ENCODE data around the gene GSTA2.
"Not testable (repeated sequence)": the region's sequence is repeated elsewhere in the genome, so short reads cannot be mapped to it uniquely, and the experiment has no call there.

Gene GSTA2

GRCh38 chr6:52718550-52718949 is 44.7 kb downstream of the GSTA2 start:
- H4K12ac ChIP-seq (ENCODE audit: low read depth, low read length), result no peak overlapping the region
- H3K4me2 ChIP-seq (ENCODE audit: low read length), result no peak overlapping the region
- H3K79me2 ChIP-seq (ENCODE audit: control insufficient read depth, insufficient read depth, low read length, poor library complexity), result no peaks in the 10 kb centered on the region
- no peak overlapping the region for H2BK5ac ChIP-seq (ENCODE audit: low read depth, low read length, poor library complexity)
- no peaks in the 10 kb centered on the region for H3K79me1 ChIP-seq (ENCODE audit: low read length)
- H2BK120ac ChIP-seq (ENCODE audit: insufficient read depth, low read length, poor library complexity), result no peak overlapping the region
- no peak overlapping the region for H2BK12ac ChIP-seq (ENCODE audit: low read length)
- no peak overlapping the region for H2AK5ac ChIP-seq (ENCODE audit: low read length)
- no peaks in the 10 kb centered on the region for H3K9me3 ChIP-seq (ENCODE audit: insufficient read depth, low read depth, low read length)
- H4K91ac ChIP-seq (ENCODE audit: low read depth, low read length), result no peak overlapping the region
- no peak for DNase-seq
- H3K4me3 ChIP-seq (ENCODE audit: low read depth, low read length), result no peak overlapping the region
- H4K8ac ChIP-seq (ENCODE audit: low read depth, low read length), result no peak overlapping the region
- no peaks in the 10 kb centered on the region for H3K4me1 ChIP-seq (ENCODE audit: control insufficient read depth in 1 of 2, insufficient read depth in 2 of 2, low read length in 2 of 2)
- no peaks in the 10 kb centered on the region for H3K36me3 ChIP-seq (ENCODE audit: control insufficient read depth in 1 of 2, insufficient read depth in 2 of 2, low read length in 2 of 2)
- H3K18ac ChIP-seq (ENCODE audit: low read length), result no peak overlapping the region
- no peak overlapping the region for H3K23ac ChIP-seq (ENCODE audit: low read length)
- H3K9ac ChIP-seq (ENCODE audit: low read length), result no peak overlapping the region
- H3K27me3 ChIP-seq (ENCODE audit: insufficient read depth, low read length), result no peaks in the 10 kb centered on the region
- no peak overlapping the region for H3K27ac ChIP-seq (ENCODE audit: low read depth, low read length)
- no peak overlapping the region for H3K14ac ChIP-seq (ENCODE audit: low read length)
- H2AFZ ChIP-seq (ENCODE audit: insufficient read depth, low read length, poor library complexity), result no peak overlapping the region
- H3K4ac ChIP-seq (ENCODE audit: low read depth, low read length), result no peak overlapping the region

GRCh38 chr6:52714761-52715160 is 48.5 kb downstream of the GSTA2 start:
- not testable (repeated sequence) for H3K79me1 ChIP-seq (ENCODE audit: low read length); H3K79me2 ChIP-seq (ENCODE audit: control insufficient read depth, insufficient read depth, low read length, poor library complexity); H4K12ac ChIP-seq (ENCODE audit: low read depth, low read length); H3K4me2 ChIP-seq (ENCODE audit: low read length); H3K27ac ChIP-seq (ENCODE audit: low read depth, low read length); H2BK12ac ChIP-seq (ENCODE audit: low read length); H3K18ac ChIP-seq (ENCODE audit: low read length); H3K23ac ChIP-seq (ENCODE audit: low read length); H3K14ac ChIP-seq (ENCODE audit: low read length); H2BK120ac ChIP-seq (ENCODE audit: insufficient read depth, low read length, poor library complexity); H2BK5ac ChIP-seq (ENCODE audit: low read depth, low read length, poor library complexity); H4K91ac ChIP-seq (ENCODE audit: low read depth, low read length); H4K8ac ChIP-seq (ENCODE audit: low read depth, low read length); H3K36me3 ChIP-seq (ENCODE audit: control insufficient read depth in 1 of 2, insufficient read depth in 2 of 2, low read length in 2 of 2); H3K4me1 ChIP-seq (ENCODE audit: control insufficient read depth in 1 of 2, insufficient read depth in 2 of 2, low read length in 2 of 2); H3K9me3 ChIP-seq (ENCODE audit: insufficient read depth, low read depth, low read length); H3K27me3 ChIP-seq (ENCODE audit: insufficient read depth, low read length); H3K4ac ChIP-seq (ENCODE audit: low read depth, low read length); H2AFZ ChIP-seq (ENCODE audit: insufficient read depth, low read length, poor library complexity); H3K4me3 ChIP-seq (ENCODE audit: low read depth, low read length); H2AK5ac ChIP-seq (ENCODE audit: low read length); H3K9ac ChIP-seq (ENCODE audit: low read length)
- WGBS (ENCODE audit: extremely low coverage, insufficient coverage, insufficient read length), result no CpG with 5 or more reads among the region's 9 CpGs
- DNase-seq, result peak; percentile 57 to 74

GRCh38 chr6:52712136-52712535 is 51.1 kb downstream of the GSTA2 start:
- Histone ChIP-seq H3K27ac (ENCODE audit: low read depth, low read length) (no peak overlapping the region), H3K27me3 (ENCODE audit: insufficient read depth, low read length) (no peaks in the 10 kb centered on the region), H3K79me2 (ENCODE audit: control insufficient read depth, insufficient read depth, low read length, poor library complexity) (no peaks in the 10 kb centered on the region), H3K9ac (ENCODE audit: low read length) (no peak overlapping the region), H3K4me2 (ENCODE audit: low read length) (no peak overlapping the region), H2AK5ac (ENCODE audit: low read length) (no peak overlapping the region), H3K9me3 (ENCODE audit: insufficient read depth, low read depth, low read length) (no peaks in the 10 kb centered on the region), H3K18ac (ENCODE audit: low read length) (no peak overlapping the region), H2BK5ac (ENCODE audit: low read depth, low read length, poor library complexity) (no peak overlapping the region), H4K8ac (ENCODE audit: low read depth, low read length) (no peak overlapping the region), H2AFZ (ENCODE audit: insufficient read depth, low read length, poor library complexity) (no peak overlapping the region), H3K4me3 (ENCODE audit: low read depth, low read length) (no peak overlapping the region), H3K4me1 (ENCODE audit: control insufficient read depth in 1 of 2, insufficient read depth in 2 of 2, low read length in 2 of 2) (no peaks in the 10 kb centered on the region), H3K79me1 (ENCODE audit: low read length) (no peaks in the 10 kb centered on the region), H4K12ac (ENCODE audit: low read depth, low read length) (no peak overlapping the region), H3K14ac (ENCODE audit: low read length) (no peak overlapping the region), H2BK12ac (ENCODE audit: low read length) (no peak overlapping the region), H3K4ac (ENCODE audit: low read depth, low read length) (no peak overlapping the region), H2BK120ac (ENCODE audit: insufficient read depth, low read length, poor library complexity) (no peak overlapping the region), H4K91ac (ENCODE audit: low read depth, low read length) (no peak overlapping the region), H3K23ac (ENCODE audit: low read length) (no peak overlapping the region), H3K36me3 (ENCODE audit: control insufficient read depth in 1 of 2, insufficient read depth in 2 of 2, low read length in 2 of 2) (no peaks in the 10 kb centered on the region)
- whole genome bisulfite sequencing (ENCODE audit: extremely low coverage, insufficient coverage, insufficient read length), result no CpG with 5 or more reads among the region's 2 CpGs
- no peak for DNase-seq

GRCh38 chr6:52707963-52708680 is 55.2 kb downstream of the GSTA2 start:
- no peaks in the 10 kb centered on the region for H3K4me1 ChIP-seq (ENCODE audit: control insufficient read depth in 1 of 2, insufficient read depth in 2 of 2, low read length in 2 of 2)
- H3K27me3 ChIP-seq (ENCODE audit: insufficient read depth, low read length), result no peaks in the 10 kb centered on the region
- no peak overlapping the region for H2AFZ ChIP-seq (ENCODE audit: insufficient read depth, low read length, poor library complexity)
- no CpG with 5 or more reads among the region's 3 CpGs for WGBS (ENCODE audit: extremely low coverage, insufficient coverage, insufficient read length)
- no peak overlapping the region for H3K4me3 ChIP-seq (ENCODE audit: low read depth, low read length)
- DNase-seq, result no peak
- no peak overlapping the region for H3K18ac ChIP-seq (ENCODE audit: low read length)
- no peak overlapping the region for H3K14ac ChIP-seq (ENCODE audit: low read length)
- H3K9me3 ChIP-seq (ENCODE audit: insufficient read depth, low read depth, low read length), result no peaks in the 10 kb centered on the region
- H3K9ac ChIP-seq (ENCODE audit: low read length), result no peak overlapping the region
- no peak overlapping the region for H3K27ac ChIP-seq (ENCODE audit: low read depth, low read length)
- no peak overlapping the region for H4K91ac ChIP-seq (ENCODE audit: low read depth, low read length)
- no peaks in the 10 kb centered on the region for H3K36me3 ChIP-seq (ENCODE audit: control insufficient read depth in 1 of 2, insufficient read depth in 2 of 2, low read length in 2 of 2)
- no peak overlapping the region for H2AK5ac ChIP-seq (ENCODE audit: low read length)
- H3K4me2 ChIP-seq (ENCODE audit: low read length), result no peak overlapping the region
- no peak overlapping the region for H3K4ac ChIP-seq (ENCODE audit: low read depth, low read length)
- no peak overlapping the region for H2BK5ac ChIP-seq (ENCODE audit: low read depth, low read length, poor library complexity)
- no peaks in the 10 kb centered on the region for H3K79me2 ChIP-seq (ENCODE audit: control insufficient read depth, insufficient read depth, low read length, poor library complexity)
- no peak overlapping the region for H2BK120ac ChIP-seq (ENCODE audit: insufficient read depth, low read length, poor library complexity)
- no peak overlapping the region for H3K23ac ChIP-seq (ENCODE audit: low read length)
- no peak overlapping the region for H2BK12ac ChIP-seq (ENCODE audit: low read length)
- H3K79me1 ChIP-seq (ENCODE audit: low read length), result no peaks in the 10 kb centered on the region
- no peak overlapping the region for H4K8ac ChIP-seq (ENCODE audit: low read depth, low read length)
- H4K12ac ChIP-seq (ENCODE audit: low read depth, low read length), result no peak overlapping the region
